ENCODE data around the gene AGAP2. TPM values are rescaled to one million over a fixed set of nuclear protein-coding genes. Genes with fewer than 3 reads are reported as not detected.

The AGAP2 gene
- total and polyA plus RNA-seq, 2 donors (not counting 1 experiment from before 2014, with no cell fraction given): 22.2 to 27.0 TPM

DNA sequence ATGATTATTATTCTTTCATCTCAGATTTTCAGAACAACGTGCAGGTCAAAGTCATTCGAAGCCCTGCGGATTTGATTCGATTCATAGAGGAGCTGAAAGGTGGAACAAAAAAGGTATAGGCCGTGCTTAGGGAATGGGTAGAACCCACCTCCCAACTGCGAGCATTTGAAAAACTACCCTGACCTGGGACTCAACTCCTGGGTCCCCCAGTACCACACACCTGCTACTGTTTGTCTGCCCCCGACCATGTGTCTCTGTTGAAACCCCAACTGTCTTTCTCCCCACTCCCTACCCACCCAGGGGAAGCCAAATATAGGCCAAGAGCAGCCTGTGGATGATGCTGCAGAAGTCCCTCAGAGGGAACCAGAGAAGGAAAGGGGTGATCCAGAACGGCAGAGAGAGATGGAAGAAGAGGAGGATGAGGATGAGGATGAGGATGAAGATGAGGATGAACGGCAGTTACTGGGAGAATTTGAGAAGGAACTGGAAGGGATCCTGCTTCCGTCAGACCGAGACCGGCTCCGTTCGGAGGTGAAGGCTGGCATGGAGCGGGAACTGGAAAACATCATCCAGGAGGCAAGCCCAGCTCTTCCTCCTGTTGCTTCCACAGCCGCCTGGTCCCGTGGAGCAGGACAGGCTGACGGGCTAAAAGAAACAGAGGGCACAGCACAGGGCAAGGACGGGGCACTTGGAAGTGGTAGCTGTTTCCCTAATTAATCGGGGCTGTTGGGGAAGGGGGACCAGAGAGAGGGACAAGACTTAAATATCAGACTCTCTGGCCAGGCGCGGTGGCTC, 20.5 kb downstream of the AGAP2 start:
- Histone ChIP-seq H3K4me2 (replicated peaks; ENCODE audit: low read depth, low read length, poor library complexity, severe bottlenecking) (no peak overlapping the region), H2AFZ (ENCODE audit: insufficient read depth, low read depth, low read length, poor library complexity, severe bottlenecking) (no peak overlapping the region), H3K4me3 (ENCODE audit: control extremely low read depth in 1 of 5, extremely low read depth in 1 of 5, insufficient read depth in 1 of 5, low read depth in 2 of 5, low read length in 4 of 5) (no peak overlapping the region), H3K9ac (ENCODE audit: low read length) (no peak overlapping the region), H4K20me1 (ENCODE audit: control insufficient read depth, insufficient read depth, low read length, poor library complexity, severe bottlenecking) (peaks cover 34% of the 10 kb centered on the region), H3K27ac (ENCODE audit: low read length in 2 of 2) (no peak overlapping the region), H3K79me2 (ENCODE audit: control insufficient read depth, insufficient read depth, low read length) (peaks cover 13% of the 10 kb centered on the region), H3K9me3 (ENCODE audit: control extremely low read depth in 1 of 3, control insufficient read depth in 2 of 3, insufficient read depth in 1 of 3, low read length in 2 of 3) (no peaks in the 10 kb centered on the region), H3K27me3 (replicated peaks in 1 of 4; ENCODE audit: control extremely low read depth in 1 of 4, control insufficient read depth in 3 of 4, insufficient read depth in 4 of 4, low read length in 3 of 4) (no peaks in the 10 kb centered on the region), H3K36me3 (replicated peaks in 1 of 2; ENCODE audit: control extremely low read depth in 1 of 2, control insufficient read depth in 1 of 2, extremely low read depth in 1 of 2, insufficient read depth in 2 of 2, low read length in 1 of 2) (peaks cover 3 to 62% of the 10 kb centered on the region in 2 experiments), H3K4me1 (ENCODE audit: control insufficient read depth in 2 of 2, insufficient read depth in 2 of 2, low read length in 2 of 2) (peaks cover 13 to 19% of the 10 kb centered on the region in 2 donors)
- intact Hi-C loops (cut with micrococcal nuclease): no loop called here
- ChIA-PET POLR2A (interaction anchor here (0.7 kb wide), 1 partner anchor 1633 kb away, joined by 3 read pairs; no protein-coding TSS in a partner anchor), CTCF (interaction anchor here (0.8 kb wide), 1 partner anchor 12 kb away, joined by 4 read pairs; no protein-coding TSS in a partner anchor)
- Mint-ChIP-seq H3K4me3 (no peak overlapping the region), H3K4me1 (peaks cover 9% of the 10 kb centered on the region), H3K27me3 (no peaks in the 10 kb centered on the region), H3K27ac (no peak overlapping the region), H3K9me3 (ENCODE audit: insufficient read depth) (no peaks in the 10 kb centered on the region)
- ATAC-seq (ENCODE audit: low read depth): no peak
- TF ChIP-seq EZH2 (IDR thresholded peaks at IDR 0.05; ENCODE audit: borderline replicate concordance, insufficient read depth, low read depth, low read length, poor library complexity, severe bottlenecking) (no peak), CTCF (IDR thresholded peaks at IDR 0.05) (no peak)
- WGBS (ENCODE audit: insufficient coverage): 93% methylated on average over 16 of the region's 22 CpGs
- no peak for DNase-seq

DNA sequence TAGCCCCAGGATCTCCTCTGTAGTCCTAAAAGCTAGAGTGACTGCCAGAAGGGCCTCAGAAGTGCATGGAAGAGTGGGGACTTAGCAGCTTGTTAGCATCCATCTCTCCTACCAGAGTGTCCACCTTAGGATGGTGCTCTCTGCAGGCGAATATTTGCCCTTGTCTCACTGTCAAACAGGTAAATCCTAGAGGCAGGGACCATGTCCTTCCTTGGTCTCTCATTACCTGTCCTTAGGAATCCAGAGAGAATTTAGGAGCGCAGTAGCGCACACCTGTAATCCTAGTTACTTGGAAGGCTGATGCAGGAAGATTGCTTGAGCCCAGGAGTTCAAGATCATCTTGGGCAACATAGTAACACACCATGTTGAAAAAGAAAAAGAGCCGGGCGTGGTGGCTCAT, 21.4 kb downstream of the AGAP2 start:
- H3K4me2 ChIP-seq (replicated peaks; ENCODE audit: low read depth, low read length, poor library complexity, severe bottlenecking): no peak overlapping the region
- H3K79me2 ChIP-seq (ENCODE audit: control insufficient read depth, insufficient read depth, low read length): peaks cover 15% of the 10 kb centered on the region
- no peak for TF ChIP-seq EZH2 (IDR thresholded peaks at IDR 0.05; ENCODE audit: borderline replicate concordance, insufficient read depth, low read depth, low read length, poor library complexity, severe bottlenecking)
- TF ChIP-seq CTCF (IDR thresholded peaks at IDR 0.05): no peak
- 100% methylated on average over 5 of the region's 5 CpGs for WGBS (ENCODE audit: insufficient coverage)
- intact Hi-C loops (cut with micrococcal nuclease): no loop called here
- CTCF ChIA-PET: interaction anchor here (0.8 kb wide), 1 partner anchor 11 kb away, joined by 4 read pairs; no protein-coding TSS in a partner anchor
- H3K9me3 ChIP-seq (ENCODE audit: control extremely low read depth in 1 of 3, control insufficient read depth in 2 of 3, insufficient read depth in 1 of 3, low read length in 2 of 3): no peaks in the 10 kb centered on the region
- Mint-ChIP-seq H3K27ac (no peak overlapping the region), H3K4me1 (peaks cover 9% of the 10 kb centered on the region), H3K27me3 (no peaks in the 10 kb centered on the region), H3K4me3 (no peak overlapping the region), H3K9me3 (ENCODE audit: insufficient read depth) (no peaks in the 10 kb centered on the region)
- DNase-seq (no peak), ATAC-seq (ENCODE audit: low read depth) (no peak)
- H3K4me1 ChIP-seq (ENCODE audit: control insufficient read depth in 2 of 2, insufficient read depth in 2 of 2, low read length in 2 of 2): peaks cover 13 to 19% of the 10 kb centered on the region in 2 donors
- POLR2A ChIA-PET: interaction anchor here (0.7 kb wide), 1 partner anchor 1632 kb away, joined by 3 read pairs; no protein-coding TSS in a partner anchor
- no peak overlapping the region for H3K27ac ChIP-seq (ENCODE audit: low read length in 2 of 2)
- no peak overlapping the region for H2AFZ ChIP-seq (ENCODE audit: insufficient read depth, low read depth, low read length, poor library complexity, severe bottlenecking)
- H3K9ac ChIP-seq (ENCODE audit: low read length): no peak overlapping the region
- H3K4me3 ChIP-seq (ENCODE audit: control extremely low read depth in 1 of 5, extremely low read depth in 1 of 5, insufficient read depth in 1 of 5, low read depth in 2 of 5, low read length in 4 of 5): no peak overlapping the region
- peaks cover 41% of the 10 kb centered on the region for H4K20me1 ChIP-seq (ENCODE audit: control insufficient read depth, insufficient read depth, low read length, poor library complexity, severe bottlenecking)
- H3K36me3 ChIP-seq (replicated peaks in 1 of 2; ENCODE audit: control extremely low read depth in 1 of 2, control insufficient read depth in 1 of 2, extremely low read depth in 1 of 2, insufficient read depth in 2 of 2, low read length in 1 of 2): peaks cover 3 to 68% of the 10 kb centered on the region in 2 experiments
- no peaks in the 10 kb centered on the region for H3K27me3 ChIP-seq (replicated peaks in 1 of 4; ENCODE audit: control extremely low read depth in 1 of 4, control insufficient read depth in 3 of 4, insufficient read depth in 4 of 4, low read length in 3 of 4)
